HG03378 (cell line): ENCODE data around the gene HLCS.
"Not testable (repeated sequence)": the region's sequence is repeated elsewhere in the genome, so short reads cannot be mapped to it uniquely, and the experiment has no call there.

ENCODE experiments used
- ATAC-seq: cut with Tn5 transposase; IDR thresholded peaks from one replicate; pipeline ENCODE4 v1.9.1; 2021; ENCODE audit warnings: mild to moderate bottlenecking, moderate library complexity; ENCODE audit not compliant: unreplicated experiment

The HLCS gene

GRCh38 chr21:36816026-36816425 is 150.4 kb downstream of the HLCS start:
- ATAC-seq: not testable (repeated sequence)

GRCh38 chr21:36815284-36815683 is 151.2 kb downstream of the HLCS start:
- ATAC-seq: no peak

- no peak for ATAC-seq
Measured at GRCh38 chr21:36813052-36813451, 153.4 kb downstream of the HLCS start.

- ATAC-seq: no peak
Measured at GRCh38 chr21:36811762-36812161, 154.7 kb downstream of the HLCS start.

GRCh38 chr21:36810443-36810842 is 156.0 kb downstream of the HLCS start:
- no peak for ATAC-seq

- no peak for ATAC-seq
Measured at GRCh38 chr21:36807422-36807928, 159.0 kb downstream of the HLCS start.

- ATAC-seq: no peak
Measured at GRCh38 chr21:36806103-36806502, 160.4 kb downstream of the HLCS start.

- no peak for ATAC-seq
Measured at GRCh38 chr21:36804874-36805611, 161.4 kb downstream of the HLCS start.

GRCh38 chr21:36803816-36804439 is 162.5 kb downstream of the HLCS start:
- ATAC-seq: no peak

- ATAC-seq: no peak
Measured at GRCh38 chr21:36803051-36803645, 163.3 kb downstream of the HLCS start.

- ATAC-seq: no peak
Measured at GRCh38 chr21:36800734-36801133, 165.7 kb downstream of the HLCS start.

GRCh38 chr21:36799869-36800268 is 166.6 kb downstream of the HLCS start:
- ATAC-seq: no peak

- no peak for ATAC-seq
Measured at GRCh38 chr21:36798491-36798890, 168.0 kb downstream of the HLCS start.

GRCh38 chr21:36796070-36796469 is 170.4 kb downstream of the HLCS start:
- no peak for ATAC-seq

GRCh38 chr21:36792505-36792967 is 173.9 kb downstream of the HLCS start:
- ATAC-seq: no peak

GRCh38 chr21:36791695-36792470 is 174.6 kb downstream of the HLCS start:
- ATAC-seq: no peak

GRCh38 chr21:36791180-36791579 is 175.3 kb downstream of the HLCS start:
- no peak for ATAC-seq

- no peak for ATAC-seq
Measured at GRCh38 chr21:36790616-36791015, 175.9 kb downstream of the HLCS start.

- ATAC-seq: no peak
Measured at GRCh38 chr21:36788120-36788638, 178.3 kb downstream of the HLCS start.

GRCh38 chr21:36786186-36786585 is 180.3 kb downstream of the HLCS start:
- no peak for ATAC-seq

- no peak for ATAC-seq
Measured at GRCh38 chr21:36785615-36786014, 180.9 kb downstream of the HLCS start.
